C1 segment of cervical spinal cord (tissue), 14 donors: ENCODE results near the gene RSPH1.
A peak's percentile ranks its signal among the peaks of the same experiment; 100 is the strongest.

ENCODE experiments used
- DNase-seq, 14 donors: peaks; one replicate each; lab custom pipeline; 2025; lab: John Stamatoyannopoulos, UW

The RSPH1 gene

DNA sequence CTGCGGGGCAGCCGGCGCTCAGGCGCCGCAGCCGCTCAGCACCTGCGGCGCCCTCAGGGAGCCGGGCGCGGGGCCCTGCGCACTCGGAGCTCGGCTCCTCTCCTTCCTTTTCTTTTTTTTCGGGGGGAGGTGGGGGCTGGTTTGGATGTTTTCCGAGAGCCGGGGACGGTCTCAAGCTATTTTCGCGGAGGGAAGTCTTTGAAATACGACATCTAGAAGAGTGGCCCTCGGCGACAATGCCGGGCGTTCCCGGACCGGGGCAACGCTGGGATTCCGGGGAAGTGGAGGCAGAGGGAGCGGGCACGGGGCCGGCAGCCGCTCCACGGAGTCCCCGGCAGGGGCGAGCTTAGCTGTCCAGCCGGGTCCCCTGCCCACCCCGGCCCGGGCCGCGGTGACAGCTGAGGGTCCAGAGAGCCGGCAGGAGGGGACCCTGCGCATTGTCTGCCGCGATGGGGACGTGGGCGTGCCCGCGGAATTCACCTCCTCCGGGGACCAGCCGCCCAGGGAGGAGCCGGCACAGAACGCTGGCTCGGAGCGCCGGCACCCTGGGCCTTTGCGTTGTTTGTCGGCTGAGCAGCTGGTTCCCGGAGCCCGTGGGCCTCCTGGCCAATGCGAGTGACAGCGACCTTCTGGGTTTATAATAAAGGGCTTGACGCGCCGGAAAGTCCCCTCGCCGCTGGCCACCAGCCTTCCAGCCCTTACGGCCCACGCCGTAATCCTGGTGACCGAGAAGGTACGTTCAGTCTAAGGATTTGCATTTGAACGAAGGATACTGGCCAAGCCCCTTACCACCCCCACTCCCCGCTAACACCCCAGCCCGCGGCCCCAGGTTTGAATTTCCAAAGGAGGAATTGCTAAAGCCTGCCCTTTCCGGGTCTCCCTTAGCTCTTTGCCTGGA lies 18.2 kb upstream of the RSPH1 start:
- peak in 2 of 14 donors; percentile 60 to 66 for DNase-seq

DNA sequence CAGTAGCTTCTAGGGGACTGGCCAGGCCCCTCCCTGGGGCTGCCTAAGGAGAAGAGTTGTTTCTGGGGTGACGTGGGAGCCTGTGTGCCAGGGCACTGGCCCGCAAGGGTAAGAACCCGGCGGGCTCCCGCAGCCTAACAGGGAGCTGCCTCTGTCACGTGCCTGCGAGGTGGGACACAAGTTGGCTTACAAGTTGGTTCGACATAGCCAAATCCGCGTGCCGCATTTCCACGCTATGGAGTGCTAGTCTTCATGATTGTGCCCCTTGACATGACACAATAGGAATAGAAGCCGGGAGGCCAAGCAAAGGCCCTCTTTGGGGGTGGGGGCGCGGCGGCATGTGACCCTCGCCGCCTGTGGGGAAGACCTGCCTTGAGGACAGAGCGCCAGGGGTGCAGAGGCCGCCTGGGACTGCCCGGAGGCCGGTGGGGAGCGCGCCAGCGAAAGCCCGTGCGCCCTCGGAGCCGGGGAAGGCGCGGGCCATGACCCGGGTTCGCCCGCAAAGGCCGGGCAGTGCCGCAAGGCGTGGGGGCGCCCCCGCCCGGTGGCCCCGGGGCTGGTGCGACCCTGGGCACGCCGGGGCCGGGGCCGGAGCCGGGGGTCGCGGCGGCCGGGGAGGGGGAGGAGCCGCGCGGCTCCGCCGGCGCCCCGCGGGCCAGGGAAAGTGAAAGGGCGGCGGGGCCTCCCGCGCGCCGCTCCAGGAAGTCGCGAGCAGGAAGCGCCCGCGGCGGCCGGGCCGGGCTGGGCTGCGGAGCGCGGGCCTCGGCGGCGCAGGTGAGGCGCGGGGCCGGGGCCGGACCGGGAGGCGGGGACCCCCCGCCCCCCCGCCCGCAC lies 17.3 kb upstream of the RSPH1 start, which contains the start of gene SLC37A1:
SLC37A1 (plus strand) TSS at position 702 of the 834 bp plus-strand sequence. CDS start 4,603 bp downstream, outside the sequence.
- peak in 1 of 14 donors; percentile 41 for DNase-seq

DNA sequence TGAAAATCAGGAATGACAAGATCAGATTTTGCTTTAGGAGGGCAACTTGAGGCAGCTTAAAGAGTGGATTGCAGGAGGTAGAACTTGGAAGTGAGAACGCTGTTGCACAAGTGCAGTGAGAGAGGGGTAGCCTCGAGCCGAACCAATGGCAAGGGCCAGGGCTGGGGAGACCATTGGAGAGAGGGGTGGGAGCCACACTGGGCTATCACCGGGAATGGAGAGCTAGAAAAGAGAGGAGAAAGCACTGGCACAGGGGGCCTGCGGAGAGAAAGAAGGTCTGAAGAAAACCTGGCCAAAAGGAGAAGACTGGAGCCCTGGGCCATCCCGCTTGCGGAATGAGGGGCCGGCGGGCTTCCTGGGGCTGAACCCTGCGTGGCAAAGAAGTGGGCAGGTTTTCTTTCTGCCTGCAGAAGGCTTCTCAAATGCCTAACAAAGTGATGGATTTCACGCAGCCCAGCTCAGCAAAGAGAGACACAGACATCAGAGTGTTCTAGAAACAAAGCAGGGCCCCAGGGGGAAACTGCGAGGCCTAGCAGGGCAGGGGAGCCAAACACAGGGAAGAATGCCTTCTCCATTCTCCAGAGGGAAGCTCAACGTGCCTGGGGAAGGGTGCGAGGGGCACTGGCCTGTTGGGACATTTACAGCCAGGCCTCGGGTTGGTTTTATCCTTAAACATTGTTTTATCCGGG lies 16.5 kb upstream of the RSPH1 start:
- DNase-seq = no peak

DNA sequence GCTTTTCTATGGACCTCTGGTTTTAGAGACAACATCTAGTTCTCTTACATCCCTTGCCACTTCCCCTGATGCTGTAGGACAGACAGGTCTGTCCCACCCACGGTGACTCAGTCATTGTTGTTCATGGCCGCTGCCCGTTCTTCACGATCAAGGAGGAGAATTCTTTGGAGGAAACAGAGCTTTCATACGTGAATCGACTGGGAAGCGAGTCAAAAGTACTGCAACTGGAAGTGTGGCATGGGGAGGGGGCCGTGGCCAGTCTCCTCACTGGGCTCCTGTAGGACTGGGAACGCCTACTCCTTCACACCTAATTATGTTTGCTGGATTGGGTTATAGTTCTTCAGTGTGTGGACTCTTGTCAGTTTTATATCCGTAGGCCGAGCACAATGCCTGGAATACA lies 13.2 kb upstream of the RSPH1 start:
- no peak for DNase-seq

DNA sequence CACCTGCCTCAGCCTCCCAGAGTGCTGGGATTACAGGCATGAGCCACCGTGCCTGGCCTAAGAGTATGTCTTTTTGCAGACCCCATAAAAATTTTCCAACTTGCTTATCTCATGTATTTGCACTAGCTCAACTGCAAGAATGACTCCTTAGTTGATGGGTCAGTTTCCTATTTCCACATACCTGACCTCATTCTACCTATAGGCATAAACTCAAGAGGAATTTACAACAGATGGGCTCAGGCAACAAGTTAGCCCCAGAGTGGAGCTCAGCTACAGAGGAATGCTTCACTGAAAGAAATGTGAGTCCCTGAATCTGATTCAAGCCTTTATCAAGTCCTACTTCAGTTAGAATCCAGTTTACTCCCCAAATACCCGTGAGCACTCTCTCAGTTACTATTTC lies 12.3 kb upstream of the RSPH1 start:
- no peak for DNase-seq

DNA sequence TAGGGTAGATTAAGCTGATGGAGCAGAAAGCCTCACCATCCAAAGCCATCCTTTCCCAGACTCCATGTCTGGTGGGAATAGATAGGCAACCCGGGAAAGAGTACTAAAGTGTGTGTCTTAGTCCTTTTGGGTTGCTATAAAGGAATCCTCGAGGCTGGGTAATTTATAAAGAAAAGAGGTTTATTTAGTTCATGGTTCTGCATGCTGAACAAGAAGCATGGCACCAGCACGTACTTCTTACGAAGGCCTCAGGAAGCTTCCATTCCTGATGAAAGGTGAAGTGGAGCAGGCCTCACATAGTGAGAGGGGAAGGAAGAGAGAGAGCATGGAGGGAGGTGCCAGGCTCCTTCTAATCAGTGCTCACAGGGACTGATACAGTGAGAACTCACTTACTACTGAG lies 11.4 kb upstream of the RSPH1 start:
- no peak for DNase-seq

DNA sequence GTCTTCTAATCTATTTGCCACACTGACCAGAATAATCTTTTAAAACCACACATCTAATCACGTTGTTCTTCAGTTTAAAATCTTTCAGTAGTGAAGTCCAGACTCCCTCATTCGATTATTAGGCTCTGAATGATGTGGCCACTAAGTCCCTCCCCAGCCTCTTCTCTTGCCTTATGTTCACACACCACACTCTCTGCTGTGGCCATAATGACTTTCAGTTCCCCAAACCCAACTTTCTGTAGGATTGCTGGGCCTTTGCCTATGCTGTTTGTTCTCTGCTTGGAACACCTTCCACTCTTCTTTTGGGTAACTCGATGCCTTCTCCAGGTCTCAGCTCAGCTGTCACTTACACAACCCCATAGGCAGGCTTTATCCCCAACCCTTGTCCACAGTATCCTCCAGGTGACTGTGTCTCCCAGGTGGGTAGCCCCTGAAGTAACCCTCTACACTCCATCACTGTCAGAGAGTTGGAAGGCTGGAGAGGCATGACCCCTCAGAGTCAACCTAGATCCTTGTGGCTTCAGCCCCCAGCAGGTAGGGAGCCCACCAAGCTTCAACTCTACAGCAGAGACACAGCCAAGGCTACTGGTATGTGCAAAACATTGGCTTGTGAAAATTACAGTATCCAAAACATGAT lies 9.2 kb upstream of the RSPH1 start:
- no peak for DNase-seq

DNA sequence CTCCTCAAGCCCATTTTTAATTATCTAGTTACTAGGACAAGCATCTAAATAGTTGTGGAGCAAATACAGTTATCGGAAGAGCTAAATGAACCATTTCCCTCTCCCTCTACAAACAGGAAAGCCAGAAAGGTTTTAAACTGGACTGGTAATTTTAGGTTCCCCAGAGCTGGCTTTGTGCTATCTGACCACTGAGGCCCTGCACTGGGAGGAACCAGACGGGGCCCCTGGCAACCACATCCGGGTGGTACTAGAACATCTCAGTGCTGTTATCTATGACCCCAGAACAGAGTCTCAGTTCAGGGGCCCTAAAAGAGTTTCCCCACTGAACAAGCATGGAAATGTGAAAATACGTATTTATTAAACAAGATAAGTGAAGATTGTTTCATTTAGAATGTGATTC lies 7.7 kb upstream of the RSPH1 start:
- DNase-seq = no peak

DNA sequence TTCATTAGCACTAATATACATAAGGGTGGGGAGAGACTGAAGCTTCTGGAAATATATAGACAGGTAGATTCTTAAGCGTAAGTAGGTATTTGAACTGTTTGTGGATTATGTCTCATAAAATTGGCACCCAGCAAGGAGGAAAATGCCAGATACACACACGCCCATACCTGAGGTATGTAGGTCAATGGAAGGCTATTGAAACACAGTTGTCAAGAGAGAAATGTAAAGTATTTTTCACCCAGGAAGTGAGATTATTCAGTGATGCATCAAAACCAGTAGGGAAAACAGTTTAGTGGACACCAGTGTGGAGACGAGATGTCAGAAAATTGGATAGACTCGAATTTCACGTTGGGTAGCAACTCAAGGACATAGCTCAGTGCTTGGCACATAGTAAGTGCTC lies 4.7 kb upstream of the RSPH1 start:
- DNase-seq = no peak

DNA sequence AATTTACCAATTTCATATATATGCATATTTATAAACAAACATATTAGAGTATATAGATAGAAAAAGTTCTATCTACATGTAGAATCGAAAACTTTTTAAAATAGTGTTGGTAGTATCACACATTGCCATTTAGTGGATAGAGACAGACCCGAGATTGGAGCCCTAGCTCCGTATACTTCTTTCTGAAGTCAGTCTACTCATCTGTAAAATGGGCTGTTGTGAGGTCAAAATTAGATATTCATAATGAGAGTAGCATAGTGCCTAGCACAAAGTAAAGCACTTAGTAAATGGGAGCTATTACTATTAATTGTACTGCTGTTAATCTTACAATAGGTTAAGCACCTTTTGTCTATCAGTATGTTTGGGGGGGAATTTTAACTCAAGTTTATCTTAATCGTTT lies 4.2 kb upstream of the RSPH1 start:
- no peak for DNase-seq

DNA sequence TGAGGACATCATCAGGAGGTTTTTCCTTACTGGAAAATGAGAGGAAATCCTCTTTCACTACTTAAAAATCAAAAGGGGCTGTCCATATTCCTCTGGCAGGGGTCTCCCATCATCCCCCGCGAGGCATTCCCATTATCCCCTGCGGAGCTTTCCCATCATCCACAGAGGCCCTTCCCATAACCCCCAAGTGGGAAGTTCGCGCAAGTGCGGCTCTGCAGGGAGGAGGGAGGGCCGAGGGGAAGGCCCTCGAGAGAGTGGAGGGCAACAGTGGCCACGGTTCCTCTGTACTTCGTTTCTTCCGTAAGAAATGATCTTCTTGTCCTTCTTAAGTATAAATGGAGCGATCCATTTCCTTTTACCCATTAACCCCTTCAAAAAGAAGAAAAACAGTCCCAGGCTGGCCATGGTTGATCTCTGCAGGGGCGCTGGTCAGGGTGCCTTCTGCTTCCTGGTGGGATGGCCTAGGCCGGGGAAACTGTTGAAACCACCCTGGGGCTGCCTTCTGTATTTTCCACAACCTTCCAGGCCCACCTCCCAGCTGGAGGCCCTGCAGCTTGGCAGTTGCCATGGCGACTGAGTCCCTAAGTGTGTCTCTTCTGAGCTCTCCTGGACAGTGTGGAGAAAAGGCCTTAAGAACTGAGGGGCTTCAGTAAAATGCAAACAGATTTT lies 3.6 kb upstream of the RSPH1 start:
- no peak for DNase-seq

DNA sequence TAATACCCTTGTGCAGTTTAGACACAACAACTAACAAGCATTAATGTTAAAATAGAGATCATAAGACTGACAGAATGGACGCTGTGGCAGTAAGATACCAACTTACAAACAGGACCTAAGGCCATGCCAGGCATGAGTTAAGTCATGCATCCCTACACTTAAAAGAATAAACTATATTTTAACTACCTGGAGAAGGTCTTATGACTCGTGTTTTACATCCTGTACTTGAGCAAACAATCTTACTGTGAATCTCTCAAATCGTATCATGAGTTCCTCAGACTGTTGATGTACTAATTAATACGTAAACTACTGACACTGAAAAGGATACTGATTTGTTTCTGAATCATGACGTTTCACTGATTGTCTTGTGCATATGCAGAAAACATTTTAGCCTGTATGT lies 2.0 kb upstream of the RSPH1 start:
- DNase-seq = no peak

DNA sequence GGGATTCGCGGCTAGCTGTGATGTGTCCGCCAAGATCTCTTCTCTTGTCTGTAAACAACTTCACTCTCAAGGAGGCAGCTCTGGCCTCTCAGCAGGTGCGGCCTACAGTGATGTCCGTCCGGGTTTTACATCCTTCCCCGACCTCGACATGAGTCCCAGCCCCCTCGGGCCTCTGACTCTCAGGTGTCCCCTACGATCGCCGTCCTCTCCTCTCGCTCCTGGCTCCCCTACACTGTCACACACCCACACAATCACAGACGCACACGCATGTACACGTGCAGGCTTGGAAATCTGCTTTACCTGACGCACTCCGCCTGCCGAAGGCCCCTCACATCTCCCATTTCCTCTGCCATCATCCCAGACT lies 797 bp upstream of the RSPH1 start:
- DNase-seq = peak in 1 of 14 donors; percentile 78

DNA sequence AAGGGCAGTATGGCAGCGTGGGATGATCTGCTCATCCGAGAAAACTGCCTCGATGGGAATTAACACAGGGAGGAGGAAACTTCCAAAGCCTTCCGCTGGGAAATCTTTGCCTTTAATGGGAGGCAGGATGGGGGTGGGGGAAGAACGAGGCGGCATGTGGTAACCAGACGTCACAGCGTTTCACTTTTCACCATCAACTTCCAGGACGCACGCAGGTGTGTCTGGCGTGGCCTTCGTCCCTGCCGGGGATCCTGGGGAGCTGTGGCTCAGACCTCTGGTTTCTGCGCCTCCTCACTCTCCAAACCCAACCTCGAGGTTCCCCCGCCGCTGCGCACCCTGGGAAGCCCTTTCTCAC lies 282 bp downstream of the RSPH1 start:
- no peak for DNase-seq

DNA sequence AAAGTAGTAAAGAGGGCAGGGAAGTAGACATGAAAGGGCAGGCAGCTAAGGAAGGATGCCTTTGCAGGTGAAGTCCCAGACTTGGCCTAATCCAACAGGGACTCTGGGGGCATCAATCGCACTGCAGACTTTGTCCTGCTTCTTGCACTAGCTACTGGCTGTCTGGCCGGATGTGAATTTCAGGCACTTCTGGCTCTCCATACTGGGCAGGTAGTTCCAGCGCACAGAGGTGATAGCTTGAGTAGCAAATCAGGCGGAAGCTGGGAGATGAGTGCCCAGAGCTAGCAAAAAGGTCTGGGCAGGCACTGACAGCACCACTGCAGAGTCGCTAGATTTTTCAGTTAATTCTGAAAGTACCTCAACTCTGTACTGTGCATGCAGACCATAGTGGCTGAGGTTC lies 997 bp downstream of the RSPH1 start:
- no peak for DNase-seq

DNA sequence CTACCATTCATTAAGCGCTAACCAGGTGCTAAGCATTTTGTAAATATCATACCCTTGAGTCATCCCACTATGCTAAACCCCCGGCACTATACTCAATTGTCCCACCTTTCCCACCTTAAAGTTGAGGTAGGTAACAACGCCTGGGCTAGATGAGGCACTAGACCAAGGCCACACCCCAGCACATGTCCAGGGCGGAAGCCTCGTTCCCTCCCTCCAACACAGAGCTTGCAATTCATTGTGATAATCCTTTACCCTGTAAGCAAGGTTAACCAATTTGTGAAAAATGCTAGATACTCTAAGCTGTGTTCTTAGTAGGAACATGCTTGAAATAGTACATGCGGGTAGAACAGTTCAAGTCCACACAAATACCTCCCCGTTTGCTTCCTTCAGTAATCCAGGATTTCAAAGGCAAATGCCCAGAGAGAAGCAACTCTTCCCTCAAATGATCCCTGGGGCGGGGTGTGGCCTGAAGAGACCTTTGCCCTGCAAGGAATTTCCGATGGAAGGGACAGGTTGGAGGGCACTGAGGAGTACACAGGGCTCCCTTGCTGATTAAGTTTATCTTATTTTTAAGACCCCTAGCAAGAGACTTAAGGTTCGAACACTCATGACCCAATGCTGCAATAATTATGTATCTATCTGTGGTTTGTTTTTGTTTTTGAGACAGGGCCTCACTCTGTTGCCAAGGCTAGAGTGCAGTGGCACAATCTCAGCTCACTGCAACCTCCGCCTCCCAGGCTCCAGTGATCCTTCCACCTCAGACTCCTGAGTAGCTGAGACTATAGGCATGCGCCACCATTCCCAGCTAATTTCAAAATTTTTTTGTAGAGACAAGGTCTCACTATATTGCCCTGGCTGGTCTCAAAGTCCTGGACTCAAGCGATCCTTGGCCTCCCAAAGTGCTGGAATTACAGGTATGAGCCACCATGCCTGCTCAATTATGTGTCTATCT lies 2.6 kb downstream of the RSPH1 start:
- no peak for DNase-seq

DNA sequence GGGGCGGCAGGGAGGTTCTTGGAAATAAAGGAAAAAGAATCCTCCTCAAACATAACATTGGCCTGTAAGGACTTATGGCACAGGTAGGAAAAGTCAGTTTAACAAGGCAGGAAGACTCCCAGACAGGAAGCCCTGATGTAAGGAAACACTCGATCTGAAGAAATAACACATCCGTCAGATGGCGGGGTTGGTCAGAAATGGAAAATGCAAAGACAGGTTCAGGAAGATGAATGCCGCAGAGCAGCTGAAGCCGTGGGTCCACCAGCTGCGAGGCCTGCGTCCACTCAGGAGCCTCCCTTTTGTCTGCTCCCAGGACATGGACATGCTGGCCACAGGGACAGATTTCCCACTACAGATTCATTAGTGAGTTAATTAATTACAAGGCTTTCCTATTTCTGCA lies 3.8 kb downstream of the RSPH1 start:
- no peak for DNase-seq

DNA sequence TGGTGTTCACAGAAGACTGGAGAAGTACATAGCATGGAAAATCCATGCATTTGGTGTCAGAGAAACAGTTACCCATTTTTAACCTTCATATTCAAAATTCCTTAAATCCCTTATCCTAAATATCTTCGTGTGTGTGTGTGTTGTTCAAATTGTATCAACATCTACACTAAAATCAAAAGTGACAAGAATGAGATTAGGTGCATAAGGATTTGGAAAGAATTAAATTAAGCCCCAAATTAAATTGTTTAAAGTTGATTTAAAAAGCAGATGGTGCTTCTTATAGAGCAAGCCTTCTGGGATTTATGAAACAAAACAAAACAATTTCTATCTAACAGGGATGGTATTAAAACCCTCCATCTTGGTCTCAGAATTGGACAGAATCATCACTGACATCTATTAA lies 4.7 kb downstream of the RSPH1 start:
- no peak for DNase-seq

DNA sequence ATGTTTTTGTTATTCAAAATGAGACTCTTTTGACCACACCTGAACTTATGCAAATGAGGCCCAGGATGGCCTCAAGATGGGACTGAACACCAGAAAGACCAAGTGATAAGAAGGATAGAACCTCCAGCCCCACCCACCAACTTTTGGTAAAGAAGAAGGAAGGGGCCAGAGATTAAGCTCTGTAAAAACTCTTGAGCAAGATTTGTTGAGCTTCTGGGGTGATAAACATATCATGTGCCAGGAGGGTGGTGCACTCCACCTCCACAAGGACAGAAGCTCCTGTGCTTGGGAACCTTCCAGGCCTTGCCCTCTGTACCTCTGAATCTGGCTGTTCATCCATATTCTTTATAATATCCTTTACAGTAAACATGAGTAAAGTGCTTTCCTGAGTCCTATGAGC lies 5.3 kb downstream of the RSPH1 start:
- no peak for DNase-seq

DNA sequence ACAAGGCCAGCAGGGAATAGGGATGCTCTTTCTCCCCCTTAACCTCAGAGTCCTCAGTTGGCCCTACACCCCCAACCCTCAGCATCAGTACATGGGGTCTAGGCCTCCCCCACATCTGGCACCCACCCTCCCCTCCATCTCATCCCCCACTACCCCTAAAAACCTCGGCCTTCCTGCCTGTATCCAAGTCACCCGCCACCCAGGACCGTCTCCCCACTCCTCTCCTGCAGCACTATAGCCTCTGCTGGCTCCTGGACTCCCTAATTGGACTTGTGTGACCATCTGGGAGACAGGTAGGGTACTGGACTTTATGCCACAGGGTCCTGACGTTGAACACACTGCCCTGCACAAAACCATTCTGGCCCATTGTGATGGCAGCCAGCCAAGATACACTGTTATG lies 6.0 kb downstream of the RSPH1 start:
- DNase-seq = no peak
